ENCODE data around the gene RALY. TPM values are rescaled to one million over a fixed set of nuclear protein-coding genes. Genes with fewer than 3 reads are reported as not detected.

The RALY gene
- total and polyA plus RNA-seq, 10 of the 15 experiments (the other 5 are each of a cell fraction or from before 2014, with no cell fraction given) = 1.2 to 246 (median 137) TPM

- H3K36me3 ChIP-seq (ENCODE audit: control insufficient read depth in 2 of 2, insufficient read depth in 2 of 2, low read length in 1 of 2) = no peaks in the 10 kb centered on the region
- ATAC-seq = no peak
- RAD21 ChIA-PET (ENCODE audit: unreplicated experiment) = interaction anchor here (1.3 kb wide), 1 partner anchor 41 kb away, joined by 4 read pairs; no protein-coding TSS in a partner anchor
- CTCF ChIA-PET = interaction anchor here (1.1 to 1.3 kb wide), 2 partner anchors 12 to 40 kb away, joined by 3 to 5 read pairs; partner anchors contain the start of gene RALY
- 56% methylated on average over 7 of the region's 7 CpGs for WGBS (ENCODE audit: insufficient coverage, insufficient replicate concordance, low lambda C conversion rate, missing lambda C conversion rate)
- H3K27ac ChIP-seq (ENCODE audit: control insufficient read depth, insufficient read depth) = no peak overlapping the region
- no peak for TF ChIP-seq SPI1 (IDR thresholded peaks at IDR 0.05; ENCODE audit: borderline replicate concordance, insufficient read depth, low read depth, low read length)
- no peak for TF ChIP-seq JUND (IDR thresholded peaks at IDR 0.05; ENCODE audit: low read depth, low read length)
- no peak for TF ChIP-seq BMI1 (IDR thresholded peaks at IDR 0.05; ENCODE audit: borderline replicate concordance)
- TF ChIP-seq PML (IDR thresholded peaks at IDR 0.05; ENCODE audit: low read length) = no peak
- TF ChIP-seq, protein P1, sequence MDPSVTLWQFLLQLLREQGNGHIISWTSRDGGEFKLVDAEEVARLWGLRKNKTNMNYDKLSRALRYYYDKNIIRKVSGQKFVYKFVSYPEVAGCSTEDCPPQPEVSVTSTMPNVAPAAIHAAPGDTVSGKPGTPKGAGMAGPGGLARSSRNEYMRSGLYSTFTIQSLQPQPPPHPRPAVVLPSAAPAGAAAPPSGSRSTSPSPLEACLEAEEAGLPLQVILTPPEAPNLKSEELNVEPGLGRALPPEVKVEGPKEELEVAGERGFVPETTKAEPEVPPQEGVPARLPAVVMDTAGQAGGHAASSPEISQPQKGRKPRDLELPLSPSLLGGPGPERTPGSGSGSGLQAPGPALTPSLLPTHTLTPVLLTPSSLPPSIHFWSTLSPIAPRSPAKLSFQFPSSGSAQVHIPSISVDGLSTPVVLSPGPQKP (IDR thresholded peaks at IDR 0.05; ENCODE audit: low read depth, low read length) = no peak
- no peak for TF ChIP-seq POLR2AphosphoS2 (IDR thresholded peaks at IDR 0.05; ENCODE audit: low read depth, low read length)
- TF ChIP-seq SRF (IDR thresholded peaks at IDR 0.05; ENCODE audit: low read depth in 2 of 2, low read length in 2 of 2) = no peak
- no peak for TF ChIP-seq CREB1 (IDR thresholded peaks at IDR 0.05; ENCODE audit: low read depth)
- TF ChIP-seq, protein P2, sequence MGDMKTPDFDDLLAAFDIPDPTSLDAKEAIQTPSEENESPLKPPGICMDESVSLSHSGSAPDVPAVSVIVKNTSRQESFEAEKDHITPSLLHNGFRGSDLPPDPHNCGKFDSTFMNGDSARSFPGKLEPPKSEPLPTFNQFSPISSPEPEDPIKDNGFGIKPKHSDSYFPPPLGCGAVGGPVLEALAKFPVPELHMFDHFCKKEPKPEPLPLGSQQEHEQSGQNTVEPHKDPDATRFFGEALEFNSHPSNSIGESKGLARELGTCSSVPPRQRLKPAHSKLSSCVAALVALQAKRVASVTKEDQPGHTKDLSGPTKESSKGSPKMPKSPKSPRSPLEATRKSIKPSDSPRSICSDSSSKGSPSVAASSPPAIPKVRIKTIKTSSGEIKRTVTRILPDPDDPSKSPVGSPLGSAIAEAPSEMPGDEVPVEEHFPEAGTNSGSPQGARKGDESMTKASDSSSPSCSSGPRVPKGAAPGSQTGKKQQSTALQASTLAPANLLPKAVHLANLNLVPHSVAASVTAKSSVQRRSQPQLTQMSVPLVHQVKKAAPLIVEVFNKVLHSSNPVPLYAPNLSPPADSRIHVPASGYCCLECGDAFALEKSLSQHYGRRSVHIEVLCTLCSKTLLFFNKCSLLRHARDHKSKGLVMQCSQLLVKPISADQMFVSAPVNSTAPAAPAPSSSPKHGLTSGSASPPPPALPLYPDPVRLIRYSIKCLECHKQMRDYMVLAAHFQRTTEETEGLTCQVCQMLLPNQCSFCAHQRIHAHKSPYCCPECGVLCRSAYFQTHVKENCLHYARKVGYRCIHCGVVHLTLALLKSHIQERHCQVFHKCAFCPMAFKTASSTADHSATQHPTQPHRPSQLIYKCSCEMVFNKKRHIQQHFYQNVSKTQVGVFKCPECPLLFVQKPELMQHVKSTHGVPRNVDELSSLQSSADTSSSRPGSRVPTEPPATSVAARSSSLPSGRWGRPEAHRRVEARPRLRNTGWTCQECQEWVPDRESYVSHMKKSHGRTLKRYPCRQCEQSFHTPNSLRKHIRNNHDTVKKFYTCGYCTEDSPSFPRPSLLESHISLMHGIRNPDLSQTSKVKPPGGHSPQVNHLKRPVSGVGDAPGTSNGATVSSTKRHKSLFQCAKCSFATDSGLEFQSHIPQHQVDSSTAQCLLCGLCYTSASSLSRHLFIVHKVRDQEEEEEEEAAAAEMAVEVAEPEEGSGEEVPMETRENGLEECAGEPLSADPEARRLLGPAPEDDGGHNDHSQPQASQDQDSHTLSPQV (IDR thresholded peaks at IDR 0.05) = no peak
- TF ChIP-seq EZH2 (IDR thresholded peaks at IDR 0.05; ENCODE audit: borderline replicate concordance, control insufficient read depth, low read depth, low read length) = no peak
- no peak for TF ChIP-seq PAX8 (IDR thresholded peaks at IDR 0.05)
- TF ChIP-seq BHLHE40 (IDR thresholded peaks at IDR 0.05; ENCODE audit: borderline replicate concordance in 1 of 2, low read depth in 2 of 2, low read length in 1 of 2) = no peak
- TF ChIP-seq BRCA1 (IDR thresholded peaks at IDR 0.05; ENCODE audit: low read depth, low read length) = no peak
- H2AFZ ChIP-seq (ENCODE audit: control insufficient read depth, low read depth, low read length) = no peak overlapping the region
- no peak overlapping the region for H3K4me3 ChIP-seq
- H3K4me2 ChIP-seq (ENCODE audit: control insufficient read depth, insufficient read depth) = no peak overlapping the region
- intact Hi-C loops (cut with micrococcal nuclease; ENCODE audit: unreplicated experiment) (no loop called here), in situ Hi-C loops (cut with MboI) (no loop called here)
- no peaks in the 10 kb centered on the region for H3K9me3 ChIP-seq (replicated peaks; ENCODE audit: control insufficient read depth, insufficient read depth, low read length)
- SMC1A ChIA-PET (ENCODE audit: uncharacterized antibody, unreplicated experiment) = interaction anchor here (1.6 kb wide), 1 partner anchor 15 kb away, joined by 4 read pairs; no protein-coding TSS in a partner anchor
- no peaks in the 10 kb centered on the region for H4K20me1 ChIP-seq (ENCODE audit: control insufficient read depth, insufficient read depth)
- H3K27me3 ChIP-seq (replicated peaks in 1 of 2; ENCODE audit: control insufficient read depth in 2 of 2, insufficient read depth in 2 of 2, low read length in 1 of 2) = peaks cover 2% of the 10 kb centered on the region in 2 experiments; a peak in 2 of 4 replicates
- POLR2A ChIA-PET = interaction anchor here (1.0 kb wide), 1 partner anchor 11 kb away, joined by 3 read pairs; no protein-coding TSS in a partner anchor
- no peak for DNase-seq (ENCODE audit: low read depth, low spot score)
- BruUV-seq (replicated peaks) = no TSS peak
- no peak overlapping the region for H3K9ac ChIP-seq (ENCODE audit: control insufficient read depth, insufficient read depth, low read length)
- no peaks in the 10 kb centered on the region for H3K4me1 ChIP-seq (ENCODE audit: control insufficient read depth, insufficient read depth, low read length)
- no peaks in the 10 kb centered on the region for H3K79me2 ChIP-seq (ENCODE audit: control insufficient read depth, insufficient read depth, low read length)
- FAIRE-seq = no peak
Observed at GRCh38 chr20:33981347-33981746, 12.4 kb upstream of the RALY start.

Measured in GM12878 (cell line).